Activated T-cell treated with anti-CD3 and anti-CD28 coated beads, Interleukin-2, amount 50 U/mL, for 24 hours (primary cell): ENCODE measurements around the gene TMEM178A.
"Not testable (repeated sequence)": the region's sequence is repeated elsewhere in the genome, so short reads cannot be mapped to it uniquely, and the experiment has no call there.

Experiments used
- DNase-seq: peaks from one replicate; pipeline ENCODE4 v3.0.0-alpha.2; 2020
- H3K27ac Mint-ChIP-seq: 2 replicates; pipeline ENCODE4 v1.8.0; 2020; ENCODE audit warnings: mild to moderate bottlenecking, mixed read lengths
- H3K27me3 Mint-ChIP-seq: 2 replicates; pipeline ENCODE4 v1.8.0; 2020; ENCODE audit warnings: mixed read lengths
- H3K36me3 Mint-ChIP-seq: 2 replicates; pipeline ENCODE4 v1.8.0; 2020; ENCODE audit warnings: low read depth, mixed read lengths
- H3K4me1 Mint-ChIP-seq: 2 replicates; pipeline ENCODE4 v1.8.0; 2020; ENCODE audit warnings: low read depth, mixed read lengths
- H3K4me3 Mint-ChIP-seq: 2 replicates; pipeline ENCODE4 v1.8.0; 2020; ENCODE audit warnings: mild to moderate bottlenecking, moderate library complexity, mixed read lengths
- H3K9me3 Mint-ChIP-seq: 2 replicates; pipeline ENCODE4 v1.8.0; 2020; ENCODE audit warnings: mixed read lengths

The TMEM178A gene

DNA sequence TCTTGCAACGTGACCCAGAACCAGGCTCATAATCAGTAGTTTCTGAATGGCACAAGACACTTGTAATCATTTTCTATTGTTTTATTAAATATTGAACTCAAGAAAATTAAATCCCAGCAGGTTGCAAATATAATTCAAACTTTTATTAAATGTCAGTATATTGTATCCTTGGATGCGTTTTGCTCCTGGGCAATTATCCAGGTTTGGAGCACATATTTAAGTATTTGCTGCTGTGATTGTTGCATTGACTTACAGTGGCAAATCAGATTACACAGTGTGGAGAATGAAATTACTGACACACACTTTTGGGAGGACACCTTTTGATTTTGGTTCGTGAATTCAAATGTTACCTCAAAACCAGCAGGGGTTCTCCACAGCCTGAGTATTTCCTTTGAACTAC is 27.1 kb upstream of the TMEM178A start:
- H3K36me3 Mint-ChIP-seq = no peaks in the 10 kb centered on the region
- peaks cover 6% of the 10 kb centered on the region for H3K27me3 Mint-ChIP-seq
- H3K4me1 Mint-ChIP-seq = no peaks in the 10 kb centered on the region
- no peak overlapping the region for H3K4me3 Mint-ChIP-seq
- no peak overlapping the region for H3K27ac Mint-ChIP-seq
- DNase-seq = no peak
- no peaks in the 10 kb centered on the region for H3K9me3 Mint-ChIP-seq

DNA sequence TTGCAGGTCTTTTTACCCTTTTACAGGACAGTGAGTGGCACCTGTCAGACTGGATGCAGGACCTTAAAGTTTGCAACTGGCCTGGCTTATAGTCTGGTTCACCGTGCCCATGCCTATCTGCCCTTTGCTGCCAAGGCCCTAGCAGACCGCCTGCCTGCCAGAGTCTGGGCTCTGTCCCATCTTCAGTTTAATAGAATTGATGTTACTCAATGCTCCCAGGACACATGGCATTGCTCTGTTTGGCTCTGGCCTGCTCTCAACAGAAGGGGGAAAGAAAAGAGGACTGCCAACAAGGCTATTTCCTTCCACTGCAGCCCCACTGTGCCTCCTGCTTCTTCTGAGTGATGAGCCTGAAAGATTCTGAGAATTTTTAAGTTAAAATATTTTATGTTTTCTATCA is 25.6 kb upstream of the TMEM178A start:
- H3K36me3 Mint-ChIP-seq = no peaks in the 10 kb centered on the region
- H3K4me1 Mint-ChIP-seq = no peaks in the 10 kb centered on the region
- no peak overlapping the region for H3K4me3 Mint-ChIP-seq
- H3K9me3 Mint-ChIP-seq = no peaks in the 10 kb centered on the region
- no peak overlapping the region for H3K27ac Mint-ChIP-seq
- H3K27me3 Mint-ChIP-seq = peaks cover 6% of the 10 kb centered on the region
- no peak for DNase-seq

DNA sequence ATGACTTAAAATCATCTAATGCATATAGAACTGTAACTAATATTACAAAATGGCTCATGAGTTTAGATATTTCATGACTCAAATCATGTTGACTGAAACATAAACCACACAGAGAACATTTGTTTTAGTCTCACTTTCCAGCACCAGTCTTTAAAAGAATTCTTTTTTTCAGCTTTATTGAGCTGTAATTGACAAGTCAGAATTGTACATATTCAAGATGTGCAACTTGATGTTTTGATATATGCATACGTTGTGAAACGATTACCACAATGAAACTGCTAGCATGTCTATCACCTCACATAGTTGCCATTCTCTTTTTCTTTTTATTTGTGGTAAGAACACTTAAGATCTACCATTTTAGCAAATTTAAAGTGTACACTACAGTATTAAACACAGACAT is 25.0 kb upstream of the TMEM178A start:
- Mint-ChIP-seq H3K9me3 (no peaks in the 10 kb centered on the region), H3K27me3 (peaks cover 3% of the 10 kb centered on the region)

DNA sequence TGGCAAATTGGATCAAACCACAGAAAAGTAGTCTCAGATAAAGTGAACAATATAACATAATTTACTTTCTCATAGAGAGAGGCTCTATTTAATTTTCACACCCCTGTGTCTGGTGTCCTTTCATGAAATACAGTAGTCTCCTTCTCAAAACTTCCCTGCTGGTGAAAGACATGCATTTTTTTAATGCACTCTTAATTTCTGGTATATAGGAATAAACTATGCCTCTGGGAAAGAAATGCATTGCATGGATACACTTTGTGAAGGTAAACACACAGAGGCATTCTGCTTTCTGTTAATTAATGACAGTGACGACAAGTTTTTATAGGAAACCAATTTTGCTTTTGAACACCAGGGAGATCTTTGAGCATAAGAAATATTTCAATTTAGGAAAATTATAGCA is 24.1 kb upstream of the TMEM178A start:
- H3K4me3 Mint-ChIP-seq = no peak overlapping the region
- no peaks in the 10 kb centered on the region for H3K9me3 Mint-ChIP-seq
- peaks cover 3% of the 10 kb centered on the region for H3K27me3 Mint-ChIP-seq
- H3K36me3 Mint-ChIP-seq = no peaks in the 10 kb centered on the region
- no peaks in the 10 kb centered on the region for H3K4me1 Mint-ChIP-seq
- no peak for DNase-seq
- H3K27ac Mint-ChIP-seq = no peak overlapping the region

More for the DNA sequence above, 25.0 kb upstream of the TMEM178A start:
- Mint-ChIP-seq H3K4me3 (no peak overlapping the region), H3K36me3 (no peaks in the 10 kb centered on the region), H3K4me1 (no peaks in the 10 kb centered on the region), H3K27ac (no peak overlapping the region)
- DNase-seq = no peak

DNA sequence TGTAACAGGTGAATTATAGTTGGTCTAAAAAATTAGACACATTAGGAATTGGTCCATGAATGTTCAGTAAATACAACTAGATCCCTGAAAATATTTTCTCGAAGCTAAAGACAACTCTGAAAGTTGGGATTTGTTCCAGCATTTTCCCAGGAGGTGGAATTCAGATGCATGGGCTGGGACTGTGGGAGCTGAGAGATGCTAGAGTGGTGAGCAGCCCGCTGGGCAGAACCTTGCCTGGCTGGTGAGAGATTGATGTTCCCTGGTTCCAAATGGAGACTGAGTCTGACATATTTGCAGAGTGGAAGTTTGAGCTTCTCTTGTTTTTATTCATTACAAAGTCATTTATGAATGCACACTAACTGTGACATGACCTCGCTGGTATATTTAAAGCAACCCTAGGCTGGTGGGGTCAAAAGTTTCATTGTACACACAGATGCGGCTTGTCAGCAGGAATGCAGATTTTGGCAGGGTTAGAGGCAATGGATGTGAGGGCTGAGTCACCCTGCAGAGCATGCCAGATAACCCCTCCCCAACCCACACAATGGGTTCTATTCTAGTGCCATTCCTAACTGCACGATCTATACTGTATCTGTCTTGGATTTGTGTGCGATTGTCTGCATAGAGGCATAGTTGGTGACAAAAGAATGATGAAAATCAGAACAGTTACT is 23.5 kb upstream of the TMEM178A start:
- Mint-ChIP-seq H3K4me3 (no peak overlapping the region), H3K9me3 (no peaks in the 10 kb centered on the region), H3K36me3 (no peaks in the 10 kb centered on the region), H3K27me3 (peaks cover 2% of the 10 kb centered on the region), H3K27ac (no peak overlapping the region), H3K4me1 (no peaks in the 10 kb centered on the region)
- DNase-seq = no peak

DNA sequence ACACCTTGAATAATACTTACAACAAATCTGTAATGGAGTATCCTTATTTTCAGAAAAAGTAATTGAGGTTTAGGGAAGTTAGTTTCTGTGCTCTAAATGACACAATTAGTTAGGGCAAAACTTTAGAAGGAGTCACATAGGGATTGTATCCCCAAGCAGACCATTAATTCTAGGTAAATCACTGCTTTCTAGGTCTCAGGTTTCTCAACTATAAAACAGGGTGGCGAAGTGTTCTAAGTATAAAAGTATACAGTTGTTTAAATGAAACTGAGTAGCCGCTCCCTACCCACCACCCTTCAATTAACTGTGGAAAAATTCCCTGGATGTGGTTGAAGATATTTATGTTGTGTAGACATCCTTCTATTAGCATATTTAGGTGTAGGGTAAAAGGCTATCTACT is 19.9 kb upstream of the TMEM178A start:
- H3K27ac Mint-ChIP-seq = no peak overlapping the region
- no peaks in the 10 kb centered on the region for H3K36me3 Mint-ChIP-seq
- H3K4me3 Mint-ChIP-seq = no peak overlapping the region
- H3K4me1 Mint-ChIP-seq = no peaks in the 10 kb centered on the region
- no peaks in the 10 kb centered on the region for H3K9me3 Mint-ChIP-seq
- DNase-seq = no peak
- H3K27me3 Mint-ChIP-seq = no peaks in the 10 kb centered on the region

DNA sequence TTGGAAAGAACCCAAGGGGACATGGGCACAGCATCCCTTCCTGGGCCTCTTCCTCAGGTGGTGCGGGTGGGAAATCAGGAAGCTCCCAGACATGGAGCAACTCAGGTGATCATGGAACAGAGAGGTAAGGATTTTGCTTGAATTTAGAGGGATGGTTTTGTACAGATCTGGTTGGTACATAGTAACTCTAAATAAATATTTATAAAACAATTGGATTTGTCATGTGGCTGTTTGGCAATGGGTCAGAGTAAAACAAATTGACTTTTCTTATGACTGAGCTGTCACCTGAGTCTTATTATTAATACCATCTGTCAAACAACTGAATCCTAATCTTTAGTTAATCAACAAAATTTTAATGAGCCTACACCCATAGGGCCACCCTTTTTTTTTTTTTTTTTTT is 19.4 kb upstream of the TMEM178A start:
- H3K27ac Mint-ChIP-seq = no peak overlapping the region
- no peaks in the 10 kb centered on the region for H3K27me3 Mint-ChIP-seq
- no peak for DNase-seq
- no peak overlapping the region for H3K4me3 Mint-ChIP-seq
- H3K36me3 Mint-ChIP-seq = no peaks in the 10 kb centered on the region
- H3K4me1 Mint-ChIP-seq = no peaks in the 10 kb centered on the region
- H3K9me3 Mint-ChIP-seq = no peaks in the 10 kb centered on the region

DNA sequence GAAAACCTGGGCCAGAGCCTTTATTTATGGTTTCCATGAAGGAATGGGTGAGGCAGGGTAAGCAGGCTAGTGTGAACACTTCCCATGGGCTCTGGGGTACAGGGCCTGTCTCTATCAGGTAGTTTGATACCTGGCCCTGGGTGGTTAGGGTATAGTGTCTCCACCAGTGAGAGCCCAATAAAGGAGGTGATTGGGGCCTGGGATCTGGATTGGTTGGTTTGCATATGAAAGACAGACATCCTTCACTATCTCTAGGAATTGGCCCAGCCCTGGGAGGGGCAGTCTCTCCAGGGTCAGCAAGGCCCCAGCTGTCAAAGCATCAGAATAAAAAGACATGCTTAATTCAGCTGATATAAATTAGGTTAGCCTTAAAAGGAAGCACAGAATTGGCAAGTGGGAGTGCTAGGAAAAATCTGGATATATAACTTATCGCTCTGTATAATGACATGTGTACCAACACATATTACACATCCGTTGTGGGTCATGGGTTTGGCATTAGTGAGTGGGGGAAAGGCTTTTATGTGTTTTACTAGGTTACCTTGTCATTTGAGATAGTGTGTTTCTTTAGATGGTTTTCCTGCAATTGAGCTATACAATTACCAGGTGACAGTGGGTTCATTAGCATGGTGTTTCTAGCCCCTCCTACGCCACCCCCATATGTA is 18.5 kb upstream of the TMEM178A start:
- Mint-ChIP-seq H3K27ac (no peak overlapping the region), H3K9me3 (no peaks in the 10 kb centered on the region), H3K36me3 (no peaks in the 10 kb centered on the region), H3K4me1 (no peaks in the 10 kb centered on the region), H3K27me3 (no peaks in the 10 kb centered on the region), H3K4me3 (no peak overlapping the region)
- no peak for DNase-seq

DNA sequence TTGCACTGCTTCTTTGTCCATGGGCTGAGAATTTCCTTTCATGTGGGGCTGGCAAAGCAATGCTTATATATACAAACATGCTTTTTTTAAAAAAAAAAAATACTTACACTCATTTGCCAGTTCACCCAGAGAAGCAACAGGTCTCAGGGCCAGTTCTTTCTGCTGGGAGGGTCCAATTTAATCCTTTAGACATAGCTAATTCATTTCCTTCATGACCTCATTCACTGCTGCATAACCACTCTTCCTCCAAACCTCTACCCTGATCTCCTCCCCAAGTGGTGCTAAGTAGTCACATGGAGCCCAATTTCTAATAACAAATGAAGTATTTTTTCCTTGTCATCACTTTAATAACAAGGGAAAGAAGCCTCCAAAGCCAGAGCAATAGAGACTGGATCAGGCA is 17.1 kb upstream of the TMEM178A start:
- no peaks in the 10 kb centered on the region for H3K36me3 Mint-ChIP-seq
- no peaks in the 10 kb centered on the region for H3K4me1 Mint-ChIP-seq
- DNase-seq = no peak
- H3K27me3 Mint-ChIP-seq = peaks cover under 1% of the 10 kb centered on the region
- H3K9me3 Mint-ChIP-seq = no peaks in the 10 kb centered on the region
- no peak overlapping the region for H3K4me3 Mint-ChIP-seq
- no peak overlapping the region for H3K27ac Mint-ChIP-seq

DNA sequence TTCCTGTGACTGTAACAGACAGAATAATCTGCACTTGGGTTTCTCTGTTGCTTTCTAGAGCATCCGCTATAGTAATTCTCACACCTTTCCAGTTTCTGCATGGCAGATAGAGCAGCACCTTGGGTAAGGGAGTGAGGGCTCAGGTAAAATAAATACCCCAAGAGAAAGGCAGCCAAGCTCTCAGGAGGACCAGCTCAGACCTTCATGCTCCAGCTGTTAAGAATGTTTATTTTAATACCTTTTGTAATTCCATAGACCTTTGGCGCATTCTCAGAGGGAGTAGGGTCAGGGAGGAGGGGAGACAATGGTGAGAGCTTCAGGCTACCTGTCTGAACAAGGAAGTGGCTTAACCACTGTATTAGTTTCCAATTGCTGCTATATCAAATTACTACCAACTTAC is 16.2 kb upstream of the TMEM178A start:
- Mint-ChIP-seq H3K36me3 (no peaks in the 10 kb centered on the region), H3K4me1 (no peaks in the 10 kb centered on the region), H3K9me3 (no peaks in the 10 kb centered on the region), H3K27ac (no peak overlapping the region), H3K27me3 (peaks cover 5% of the 10 kb centered on the region), H3K4me3 (no peak overlapping the region)
- no peak for DNase-seq

DNA sequence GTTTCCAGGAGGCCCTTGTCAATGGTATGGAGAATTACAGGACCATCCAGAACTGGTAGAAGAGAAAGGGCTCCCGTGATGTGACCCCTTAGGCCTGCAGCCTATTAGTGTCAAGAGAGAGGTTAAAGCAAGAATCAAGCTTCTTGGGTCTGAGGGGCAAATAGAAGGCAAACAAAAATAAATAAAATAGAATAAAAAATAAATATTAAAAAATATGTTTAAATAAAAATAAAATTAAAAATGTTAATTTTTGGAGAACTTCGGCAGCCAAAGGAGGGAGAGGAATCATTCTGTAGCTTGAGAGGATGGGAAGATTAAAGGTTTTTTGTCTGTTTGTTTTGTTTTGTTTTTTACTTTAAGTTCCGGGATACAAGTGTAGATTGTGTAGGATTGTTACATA is 15.2 kb upstream of the TMEM178A start:
- Mint-ChIP-seq H3K27me3 (peaks cover 12% of the 10 kb centered on the region), H3K4me1 (no peaks in the 10 kb centered on the region), H3K9me3 (no peaks in the 10 kb centered on the region), H3K27ac (no peak overlapping the region), H3K4me3 (no peak overlapping the region), H3K36me3 (no peaks in the 10 kb centered on the region)
- no peak for DNase-seq

DNA sequence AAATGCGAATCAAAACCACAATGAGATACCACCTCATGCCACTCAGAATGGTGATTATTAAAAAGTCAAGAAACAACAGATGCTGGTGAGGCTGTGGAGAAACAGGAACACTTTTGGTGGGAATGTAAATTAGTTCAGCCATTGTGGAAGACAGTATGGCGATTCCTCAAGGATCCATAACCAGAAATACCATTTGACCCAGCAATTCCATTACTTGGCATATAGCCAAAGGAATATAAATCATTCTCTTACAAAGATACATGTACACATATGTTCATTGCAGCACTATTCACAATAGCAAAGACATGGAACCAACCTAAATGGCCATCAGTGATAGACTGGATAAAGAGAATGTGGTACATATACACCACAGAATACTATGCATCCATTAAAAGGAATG is 9.5 kb upstream of the TMEM178A start:
- H3K4me1 Mint-ChIP-seq, H3K9me3 Mint-ChIP-seq, H3K27ac Mint-ChIP-seq, DNase-seq, H3K4me3 Mint-ChIP-seq, H3K36me3 Mint-ChIP-seq: not testable (repeated sequence)
- peaks cover 18% of the 10 kb centered on the region for H3K27me3 Mint-ChIP-seq

DNA sequence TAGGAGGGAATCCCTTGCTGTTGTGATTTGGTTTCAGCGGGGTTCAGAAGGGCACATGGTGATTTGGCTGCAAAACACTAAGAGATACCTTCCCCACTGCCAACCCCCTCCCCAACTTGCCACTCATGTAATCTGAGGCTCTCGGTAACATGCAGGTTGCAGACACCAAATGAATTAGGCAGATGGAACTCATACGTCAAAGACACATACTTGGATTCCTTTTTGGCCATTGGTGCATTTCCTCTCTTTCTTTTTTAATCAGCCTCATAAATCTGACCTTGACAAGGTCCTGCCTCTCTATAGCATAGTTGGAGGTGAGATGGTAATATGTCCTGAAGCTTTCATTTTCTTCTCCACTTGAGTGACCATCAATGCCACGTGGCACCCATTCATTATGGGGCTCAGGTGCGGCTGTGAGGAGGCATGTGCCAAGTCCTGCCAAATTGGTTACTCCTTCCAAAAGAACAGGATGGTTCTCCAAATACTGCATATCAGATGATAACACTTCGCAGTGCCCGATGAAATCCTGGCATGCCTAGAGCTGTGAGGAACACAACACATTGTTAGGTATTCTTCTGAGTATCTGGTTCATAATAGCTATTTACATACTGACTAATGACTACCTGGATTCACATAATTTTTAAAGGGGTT is 8.3 kb upstream of the TMEM178A start:
- Mint-ChIP-seq H3K4me1 (no peaks in the 10 kb centered on the region), H3K9me3 (no peaks in the 10 kb centered on the region), H3K4me3 (no peak overlapping the region), H3K27ac (no peak overlapping the region), H3K27me3 (peaks cover 19% of the 10 kb centered on the region), H3K36me3 (no peaks in the 10 kb centered on the region)
- no peak for DNase-seq

DNA sequence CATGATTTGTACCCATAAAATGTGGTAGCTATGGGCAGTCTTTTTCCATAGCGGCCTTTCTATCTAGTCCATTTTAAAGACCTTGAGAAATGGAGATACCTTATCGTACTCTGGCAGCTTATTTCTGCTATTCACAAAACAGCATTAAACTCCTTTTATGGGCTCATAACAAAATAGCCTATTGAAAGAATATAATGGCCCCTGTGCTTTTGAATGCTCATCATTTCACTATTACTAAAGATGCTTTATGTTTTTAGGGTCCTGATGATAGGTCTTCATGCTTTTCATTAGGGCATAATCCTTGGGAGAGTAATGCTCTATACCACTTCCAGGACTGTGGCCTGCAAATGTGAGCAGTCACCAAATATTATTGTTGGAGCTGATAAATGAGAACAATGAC is 7.3 kb upstream of the TMEM178A start:
- Mint-ChIP-seq H3K4me1 (no peaks in the 10 kb centered on the region), H3K27ac (no peak overlapping the region), H3K4me3 (no peak overlapping the region), H3K36me3 (no peaks in the 10 kb centered on the region), H3K9me3 (no peaks in the 10 kb centered on the region), H3K27me3 (peaks cover 26% of the 10 kb centered on the region)
- no peak for DNase-seq
